Mesothelial cell of epicardium (in vitro differentiated cells): ENCODE measurements around the gene CERCAM. TPM values are rescaled to one million over a fixed set of nuclear protein-coding genes. Genes with fewer than 3 reads are reported as not detected.

Source experiments
- DNase-seq, 2 experiments: peaks; one replicate each; pipeline ENCODE4 v3.0.0; 2021; ENCODE audit warnings: low spot score in 2 of 2; ENCODE audit not compliant: unreplicated experiment in 2 of 2
- H3K27ac Mint-ChIP-seq: 2 replicates; pipeline ENCODE4 v1.8.0; 2021; ENCODE audit warnings: mixed read lengths
- H3K27me3 Mint-ChIP-seq: 2 replicates; pipeline ENCODE4 v1.8.0; 2021; ENCODE audit warnings: low read depth, mixed read lengths
- H3K36me3 Mint-ChIP-seq: 2 replicates; pipeline ENCODE4 v1.8.0; 2021; ENCODE audit warnings: mixed read lengths
- H3K4me1 Mint-ChIP-seq: 2 replicates; pipeline ENCODE4 v1.8.0; 2021; ENCODE audit warnings: mixed read lengths
- H3K4me3 Mint-ChIP-seq: 2 replicates; pipeline ENCODE4 v1.8.0; 2021; ENCODE audit warnings: mild to moderate bottlenecking, moderate library complexity, mixed read lengths
- H3K9me3 Mint-ChIP-seq: 2 replicates; pipeline ENCODE4 v1.8.0; 2021; ENCODE audit warnings: mixed read lengths
- CTCF ChIP-seq: fragments of 200-600 bp; sonication (generic); IDR thresholded peaks from one replicate; pipeline ENCODE4 v1.5.0; 2021; ENCODE audit warnings: antibody characterized with exemption; ENCODE audit not compliant: unreplicated experiment
- total RNA-seq: library from RNA; stranded (reverse); gene quantifications from 3 replicates; pipeline ENCODE4 v1.2.1, GENCODE V29; 2021

Gene CERCAM
- total RNA-seq, 1 donor from 2014 or later = 141 TPM

DNA sequence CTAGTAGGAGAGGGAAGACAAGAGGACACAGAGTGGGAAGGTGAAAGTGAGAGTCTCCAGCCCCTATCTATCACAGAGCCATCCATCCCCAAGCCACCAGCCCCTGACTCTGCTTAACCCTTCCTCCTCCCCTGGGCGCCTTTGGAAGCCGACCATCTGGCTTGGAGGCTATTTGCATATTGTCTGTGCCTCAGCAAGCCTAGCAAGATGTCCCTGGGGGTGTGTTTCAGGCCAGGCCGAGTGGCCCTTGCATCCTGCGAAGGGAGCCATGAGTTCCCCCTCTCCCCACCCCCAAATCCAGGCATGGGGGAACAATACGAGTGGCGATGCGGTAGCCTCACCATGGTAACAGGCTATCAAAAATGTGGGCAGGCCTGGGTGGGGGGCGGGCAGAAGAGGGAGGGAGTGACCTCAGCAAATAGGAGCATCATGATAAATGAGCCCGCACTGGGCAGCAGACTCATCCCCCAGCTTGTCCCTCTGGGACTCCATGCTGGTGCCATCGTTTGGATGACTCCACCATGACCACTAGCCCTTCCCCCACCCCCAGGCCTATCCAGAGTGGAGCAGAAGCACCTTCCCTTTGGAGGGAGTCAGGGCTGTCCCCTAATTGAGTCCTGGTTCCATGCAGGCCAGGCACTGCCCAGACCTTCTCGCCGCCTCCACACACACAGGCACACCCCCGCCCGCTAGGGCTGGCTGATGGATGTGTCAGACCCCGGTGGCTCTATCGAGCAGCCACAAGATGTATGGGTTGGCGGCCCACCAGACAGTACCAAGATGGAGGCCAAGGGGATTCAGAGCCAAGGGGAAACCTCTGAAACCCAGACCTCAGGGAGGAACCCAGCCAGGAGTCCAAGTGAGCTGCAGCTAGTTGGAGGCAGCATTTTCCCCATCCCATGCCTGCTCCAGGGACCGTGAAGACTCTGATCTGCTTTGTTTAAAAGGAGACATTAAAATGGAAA lies 34.9 kb upstream of the CERCAM start:
- H3K9me3 Mint-ChIP-seq = no peaks in the 10 kb centered on the region
- H3K4me3 Mint-ChIP-seq = no peak overlapping the region
- H3K36me3 Mint-ChIP-seq = peaks cover 10% of the 10 kb centered on the region
- no peak overlapping the region for H3K27ac Mint-ChIP-seq
- no peaks in the 10 kb centered on the region for H3K4me1 Mint-ChIP-seq
- no peak for TF ChIP-seq CTCF
- H3K27me3 Mint-ChIP-seq = peaks cover 12% of the 10 kb centered on the region
- no peak for DNase-seq

GRCh38 chr9:128388150-128388549 lies 32.5 kb upstream of the CERCAM start:
- Mint-ChIP-seq H3K27ac (no peak overlapping the region), H3K27me3 (peaks cover 32% of the 10 kb centered on the region), H3K4me1 (peaks cover 4% of the 10 kb centered on the region), H3K4me3 (no peak overlapping the region), H3K9me3 (no peaks in the 10 kb centered on the region), H3K36me3 (peaks cover 16% of the 10 kb centered on the region)
- DNase-seq = no peak
- no peak for TF ChIP-seq CTCF

DNA sequence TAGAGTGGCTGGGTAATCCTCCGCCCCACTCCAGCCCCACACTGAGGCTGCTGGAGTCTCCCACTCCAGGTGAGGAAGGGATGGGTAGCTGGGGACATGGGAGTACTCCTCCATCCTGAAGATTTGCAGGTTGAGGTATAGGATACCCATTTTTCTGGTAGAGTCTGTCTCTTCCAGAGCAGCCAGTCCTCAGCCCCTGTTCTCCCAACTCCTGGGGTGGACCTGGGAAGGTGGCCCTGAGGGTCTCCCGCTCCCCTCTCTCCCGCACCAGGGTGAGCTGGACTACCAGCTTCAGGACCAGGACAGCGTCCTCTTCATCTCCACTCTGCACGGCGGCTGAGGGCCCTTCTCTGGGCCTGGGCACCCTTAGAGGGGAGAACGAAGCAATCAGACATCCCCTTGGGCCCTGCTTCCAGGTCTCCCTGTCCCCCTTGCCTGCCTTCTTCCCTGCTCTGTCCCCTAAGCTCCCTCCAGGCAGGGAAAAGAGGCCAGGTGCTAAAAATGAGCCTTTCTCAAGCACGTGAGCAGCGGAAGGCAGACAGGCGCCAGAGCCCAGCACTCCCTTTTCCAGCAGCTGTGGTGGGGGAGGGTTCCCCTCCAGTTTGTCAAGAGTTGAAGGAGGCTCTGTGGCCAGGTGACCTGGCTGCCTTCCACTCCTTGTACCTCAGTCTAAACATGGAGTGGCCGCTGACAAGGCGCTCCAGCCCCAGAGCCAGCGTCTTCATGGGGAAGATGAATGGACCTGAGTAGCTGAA lies 31.1 kb upstream of the CERCAM start:
- DNase-seq = no peak
- Mint-ChIP-seq H3K4me3 (no peak overlapping the region), H3K36me3 (peaks cover 16% of the 10 kb centered on the region), H3K27ac (no peak overlapping the region), H3K4me1 (peaks cover 16% of the 10 kb centered on the region), H3K27me3 (peaks cover 46% of the 10 kb centered on the region), H3K9me3 (no peaks in the 10 kb centered on the region)
- no peak for TF ChIP-seq CTCF

DNA sequence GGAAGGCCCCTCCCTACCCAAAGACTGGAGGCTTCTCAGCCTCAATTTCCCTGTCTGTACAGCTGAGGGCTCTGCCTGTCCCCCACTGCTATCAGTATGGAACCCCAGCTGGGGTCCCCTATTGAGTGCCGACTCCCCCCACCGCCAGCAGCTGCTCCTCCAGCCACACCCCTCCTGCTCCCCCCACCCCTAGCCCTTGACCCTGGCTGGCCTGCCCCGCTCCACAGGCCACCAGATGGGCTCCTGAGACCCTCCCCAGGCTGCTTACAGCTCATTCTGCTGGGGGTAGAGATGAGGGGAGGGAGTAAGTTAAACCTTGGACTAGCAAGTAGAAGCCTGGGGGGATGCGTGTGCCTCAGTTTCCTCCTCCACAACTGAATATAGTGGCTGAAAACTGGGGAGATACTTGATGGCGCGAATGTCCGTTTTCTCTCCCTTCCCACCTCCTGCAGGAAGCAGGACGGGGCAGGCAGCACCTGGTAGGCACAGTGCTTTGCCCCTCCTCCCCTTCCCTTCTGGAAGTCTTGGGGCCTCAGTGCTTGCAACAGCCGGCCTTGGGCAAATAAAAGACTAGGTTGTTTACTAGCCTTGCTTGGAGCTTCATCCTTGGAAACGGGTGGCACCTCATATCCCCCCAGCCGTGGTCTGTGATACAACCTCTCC lies 30.4 kb upstream of the CERCAM start:
- Mint-ChIP-seq H3K36me3 (peaks cover 13% of the 10 kb centered on the region), H3K4me3 (no peak overlapping the region), H3K27ac (no peak overlapping the region), H3K27me3 (peaks cover 53% of the 10 kb centered on the region), H3K4me1 (peaks cover 16% of the 10 kb centered on the region), H3K9me3 (no peaks in the 10 kb centered on the region)
- no peak for TF ChIP-seq CTCF
- DNase-seq = no peak

DNA sequence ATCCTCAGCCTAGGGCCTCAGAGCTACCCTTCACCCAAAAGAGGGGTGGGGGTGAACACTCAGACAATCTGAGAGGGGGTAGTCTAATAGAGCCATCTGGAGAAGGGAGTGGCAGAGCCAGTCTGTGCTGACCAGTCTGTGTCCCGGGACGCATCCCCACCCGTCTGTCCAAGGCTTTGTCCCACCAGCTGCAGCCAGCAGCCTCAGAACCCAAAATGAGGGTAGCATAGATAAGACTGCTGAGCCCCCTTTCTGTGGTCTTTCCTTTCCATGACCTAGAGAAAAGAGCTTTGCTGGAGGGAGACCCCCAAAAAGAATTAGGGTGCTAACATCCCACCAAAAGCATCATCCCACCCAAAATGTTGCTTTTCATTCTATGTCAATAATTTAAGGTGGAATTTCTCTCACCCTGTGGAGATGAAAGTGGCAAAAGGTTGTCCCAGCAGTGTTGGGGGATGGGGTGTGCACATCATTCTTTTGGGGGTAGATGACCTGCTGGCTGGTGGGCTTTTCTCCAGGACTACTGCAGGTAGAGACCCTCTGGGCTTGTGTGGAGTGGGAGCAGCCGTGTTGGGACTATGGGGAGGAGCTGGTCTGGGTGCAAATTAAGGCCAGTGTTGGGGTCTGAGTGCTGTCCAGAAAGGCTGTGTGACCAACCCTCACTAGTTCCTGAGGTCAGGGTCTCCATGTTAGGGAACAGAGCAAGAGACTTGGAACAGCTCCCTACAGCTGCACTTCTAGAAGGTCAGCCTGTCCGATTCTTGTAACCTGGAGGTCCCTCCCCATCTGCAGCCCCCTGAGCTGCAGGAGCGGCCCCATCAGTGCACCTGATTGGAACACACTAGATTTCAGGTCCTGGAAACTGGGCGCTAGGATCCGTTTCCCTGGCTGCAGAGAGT lies 29.6 kb upstream of the CERCAM start:
- Mint-ChIP-seq H3K4me3 (no peak overlapping the region), H3K4me1 (peaks cover 16% of the 10 kb centered on the region), H3K27ac (no peak overlapping the region), H3K9me3 (no peaks in the 10 kb centered on the region), H3K27me3 (peaks cover 58% of the 10 kb centered on the region), H3K36me3 (peaks cover 13% of the 10 kb centered on the region)
- DNase-seq = no peak
- TF ChIP-seq CTCF = no peak
